Measurements from ENCODE around the gene PICK1.
"Not testable (repeated sequence)": the region's sequence is repeated elsewhere in the genome, so short reads cannot be mapped to it uniquely, and the experiment has no call there.

The PICK1 gene

DNA sequence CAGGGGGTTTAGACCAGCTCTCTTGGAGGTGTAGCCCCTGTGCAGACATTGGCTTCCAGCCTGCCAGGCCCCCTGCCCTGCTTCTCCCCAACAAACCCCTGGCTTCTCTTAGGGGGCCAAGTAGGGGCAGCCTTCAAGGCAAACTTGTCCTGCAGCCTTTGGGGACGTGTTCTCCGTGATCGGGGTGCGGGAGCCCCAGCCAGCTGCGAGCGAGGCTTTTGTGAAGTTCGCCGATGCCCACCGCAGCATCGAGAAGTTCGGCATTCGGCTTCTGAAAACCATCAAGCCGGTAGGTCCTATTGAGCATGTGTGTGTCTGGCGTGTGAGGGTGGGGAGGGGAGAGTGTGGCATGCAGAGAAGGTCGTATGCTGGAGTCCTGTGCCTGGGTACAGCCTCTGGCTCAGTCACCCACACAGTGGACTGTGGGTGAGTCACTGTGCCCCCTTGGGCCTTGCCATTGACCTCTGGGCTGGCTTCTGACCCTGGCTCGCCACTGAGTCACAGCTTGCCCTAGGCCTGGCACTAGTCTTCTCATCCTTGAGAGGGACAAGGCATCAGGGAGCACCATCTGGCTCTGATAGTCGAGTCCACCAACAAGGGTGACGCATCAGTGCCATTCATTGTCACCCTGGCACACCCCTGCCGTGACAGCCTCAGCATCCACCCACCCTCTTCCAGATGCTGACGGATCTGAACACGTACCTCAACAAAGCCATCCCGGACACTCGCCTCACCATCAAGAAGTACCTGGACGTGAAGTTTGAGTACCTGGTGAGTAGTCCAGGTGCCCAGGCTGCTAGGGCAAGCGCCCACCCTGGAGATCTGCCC lies 15.3 kb downstream of the PICK1 start:
- Mint-ChIP-seq H3K27ac (no peak overlapping the region), H3K36me3 (peaks cover 37 to 42% of the 10 kb centered on the region in 2 donors), H3K27me3 (no peaks in the 10 kb centered on the region), H3K4me1 (no peaks in the 10 kb centered on the region), H3K4me3 (no peak overlapping the region), H3K9me3 (no peaks in the 10 kb centered on the region)
- no peak for DNase-seq
- ATAC-seq (replicated peaks), result no peak

- Mint-ChIP-seq H3K27ac (no peak overlapping the region), H3K36me3 (peaks cover 32 to 35% of the 10 kb centered on the region in 2 donors), H3K4me1 (no peaks in the 10 kb centered on the region), H3K27me3 (no peaks in the 10 kb centered on the region), H3K4me3 (no peak overlapping the region), H3K9me3 (no peaks in the 10 kb centered on the region)
- DNase-seq (no peak), ATAC-seq (replicated peaks) (no peak)
Observed at GRCh38 chr22:38073150-38074130, 16.2 kb downstream of the PICK1 start.

DNA sequence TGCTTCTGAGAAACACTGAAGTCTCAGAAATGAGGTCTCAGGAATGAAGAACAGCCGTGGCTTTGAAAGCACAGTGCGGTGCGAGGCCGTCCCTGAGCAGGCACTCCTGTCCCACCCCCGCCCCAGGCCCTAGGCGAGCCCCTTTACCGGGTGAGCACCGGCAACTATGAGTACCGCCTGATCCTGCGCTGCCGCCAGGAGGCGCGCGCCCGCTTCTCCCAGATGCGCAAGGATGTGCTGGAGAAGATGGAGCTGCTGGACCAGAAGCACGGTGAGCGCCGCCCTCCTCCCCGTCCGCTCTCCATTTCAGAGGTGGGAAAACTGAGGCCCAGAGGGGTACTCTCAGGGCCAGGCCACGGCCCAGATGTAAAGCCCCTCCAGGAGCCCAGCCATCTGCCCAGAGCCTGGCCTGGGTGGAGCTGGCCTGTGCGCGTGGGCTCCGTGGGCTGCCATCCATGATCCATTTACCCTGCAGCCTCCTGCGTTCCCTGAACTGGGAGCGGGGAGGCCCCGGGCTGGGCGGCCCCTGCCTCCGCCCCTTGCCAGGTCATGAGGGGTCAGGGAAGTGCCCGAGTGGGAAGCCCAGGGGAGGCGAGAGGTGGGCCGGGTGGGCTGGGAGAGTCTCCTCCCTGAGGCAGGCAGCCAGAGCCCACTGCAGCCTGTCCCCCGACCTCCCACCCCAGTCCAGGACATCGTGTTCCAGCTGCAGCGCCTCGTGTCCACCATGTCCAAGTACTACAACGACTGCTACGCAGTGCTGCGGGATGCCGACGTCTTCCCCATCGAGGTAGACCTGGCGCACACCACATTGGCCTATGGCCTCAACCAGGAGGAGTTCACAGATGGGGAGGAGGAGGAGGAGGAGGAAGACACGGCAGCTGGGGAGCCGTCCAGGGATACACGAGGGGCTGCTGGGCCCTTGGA lies 17.2 kb downstream of the PICK1 start:
- peaks cover 33 to 35% of the 10 kb centered on the region in 2 donors for H3K36me3 Mint-ChIP-seq
- no peak overlapping the region for H3K4me3 Mint-ChIP-seq
- H3K4me1 Mint-ChIP-seq, result no peaks in the 10 kb centered on the region
- no peaks in the 10 kb centered on the region for H3K9me3 Mint-ChIP-seq
- H3K27ac Mint-ChIP-seq, result peak overlapping the region; percentile 42
- ATAC-seq (replicated peaks), result no peak
- H3K27me3 Mint-ChIP-seq, result peaks cover 0 to under 1% of the 10 kb centered on the region in 2 donors
- DNase-seq, result no peak

- DNase-seq (no peak), ATAC-seq (replicated peaks) (no peak)
- H3K27me3 Mint-ChIP-seq, result peaks cover 7 to 9% of the 10 kb centered on the region in 2 donors
- no peaks in the 10 kb centered on the region for H3K9me3 Mint-ChIP-seq
- no peaks in the 10 kb centered on the region for H3K4me1 Mint-ChIP-seq
- no peak overlapping the region for H3K27ac Mint-ChIP-seq
- H3K36me3 Mint-ChIP-seq, result peaks cover 32 to 38% of the 10 kb centered on the region in 2 donors
- no peak overlapping the region for H3K4me3 Mint-ChIP-seq
Observed at GRCh38 chr22:38075105-38075825, 18.1 kb downstream of the PICK1 start.

DNA sequence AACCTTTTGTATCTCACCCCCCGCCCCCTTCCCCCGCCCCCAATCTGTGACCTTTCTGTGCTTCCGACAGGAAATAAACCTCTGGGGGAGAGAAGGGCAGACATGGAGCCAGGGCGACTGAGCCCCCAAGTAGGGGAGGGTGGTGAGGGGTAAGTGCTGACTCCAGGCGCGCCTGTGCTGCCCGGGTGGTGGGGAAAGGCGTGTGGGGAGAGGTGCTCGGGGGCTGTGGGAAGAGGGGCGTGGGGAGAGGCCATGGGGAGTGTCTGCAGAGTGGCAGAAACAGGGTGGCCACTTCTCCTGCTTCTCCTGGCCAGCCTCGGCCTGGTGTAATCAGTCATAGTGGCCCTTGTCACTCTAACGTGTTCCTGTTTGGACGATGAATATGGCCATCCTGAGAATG lies 18.8 kb downstream of the PICK1 start:
- Mint-ChIP-seq H3K36me3 (peaks cover 28 to 33% of the 10 kb centered on the region in 2 donors), H3K9me3 (no peaks in the 10 kb centered on the region), H3K4me3 (no peak overlapping the region), H3K27me3 (peaks cover 10 to 16% of the 10 kb centered on the region in 2 donors), H3K4me1 (no peaks in the 10 kb centered on the region), H3K27ac (no peak overlapping the region)
- ATAC-seq (replicated peaks) (no peak), DNase-seq (no peak)

DNA sequence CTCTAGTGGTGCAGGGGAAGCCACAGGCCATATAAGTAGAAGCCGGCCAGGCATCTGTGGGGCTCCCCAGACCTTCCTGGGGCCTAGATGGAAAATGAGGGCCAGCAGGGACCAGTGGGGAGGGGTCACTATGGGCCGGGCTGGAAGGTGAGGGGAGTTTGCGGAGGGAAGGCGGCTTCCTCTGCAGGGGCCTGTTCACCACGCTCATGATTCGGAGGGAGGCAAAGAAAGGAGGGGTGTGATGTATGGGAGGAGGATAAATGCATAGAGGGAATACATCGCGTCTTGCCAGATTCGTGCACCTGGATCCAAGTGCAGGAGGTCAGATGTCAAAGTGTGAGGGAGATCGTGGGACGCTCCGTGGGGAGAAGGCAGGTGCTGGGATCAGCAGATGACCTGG lies 19.9 kb downstream of the PICK1 start:
- Mint-ChIP-seq H3K36me3 (peaks cover 25 to 31% of the 10 kb centered on the region in 2 donors), H3K9me3 (no peaks in the 10 kb centered on the region), H3K4me3 (no peak overlapping the region), H3K27ac (no peak overlapping the region), H3K4me1 (peaks cover under 1 to 6% of the 10 kb centered on the region in 2 donors), H3K27me3 (peaks cover 10 to 21% of the 10 kb centered on the region in 2 donors)
- no peak for DNase-seq
- no peak for ATAC-seq (replicated peaks)

GRCh38 chr22:38077595-38077994 lies 20.4 kb downstream of the PICK1 start:
- H3K4me3 Mint-ChIP-seq, result no peak overlapping the region
- ATAC-seq (replicated peaks) (no peak), DNase-seq (no peak)
- peaks cover 4 to 11% of the 10 kb centered on the region in 2 donors for H3K4me1 Mint-ChIP-seq
- peaks cover 20 to 26% of the 10 kb centered on the region in 2 donors for H3K36me3 Mint-ChIP-seq
- H3K27ac Mint-ChIP-seq, result no peak overlapping the region
- H3K27me3 Mint-ChIP-seq, result peaks cover 10 to 26% of the 10 kb centered on the region in 2 donors
- no peaks in the 10 kb centered on the region for H3K9me3 Mint-ChIP-seq

- peaks cover 4 to 14% of the 10 kb centered on the region in 2 donors for H3K4me1 Mint-ChIP-seq
- no peaks in the 10 kb centered on the region for H3K9me3 Mint-ChIP-seq
- ATAC-seq (replicated peaks) (no peak), DNase-seq (no peak)
- H3K27me3 Mint-ChIP-seq, result peaks cover 15 to 33% of the 10 kb centered on the region in 2 donors
- no peak overlapping the region for H3K27ac Mint-ChIP-seq
- H3K36me3 Mint-ChIP-seq, result peaks cover 14 to 20% of the 10 kb centered on the region in 2 donors
- no peak overlapping the region for H3K4me3 Mint-ChIP-seq
Observed at GRCh38 chr22:38078046-38078840, 21.0 kb downstream of the PICK1 start.

- peaks cover 4 to 14% of the 10 kb centered on the region in 2 donors for H3K4me1 Mint-ChIP-seq
- not testable (repeated sequence) for ATAC-seq (replicated peaks); H3K27ac Mint-ChIP-seq; DNase-seq; H3K4me3 Mint-ChIP-seq; H3K9me3 Mint-ChIP-seq
- peaks cover 8 to 13% of the 10 kb centered on the region in 2 donors for H3K36me3 Mint-ChIP-seq
- peaks cover 17 to 42% of the 10 kb centered on the region in 2 donors for H3K27me3 Mint-ChIP-seq
Observed at GRCh38 chr22:38079208-38079607, 22.0 kb downstream of the PICK1 start.

DNA sequence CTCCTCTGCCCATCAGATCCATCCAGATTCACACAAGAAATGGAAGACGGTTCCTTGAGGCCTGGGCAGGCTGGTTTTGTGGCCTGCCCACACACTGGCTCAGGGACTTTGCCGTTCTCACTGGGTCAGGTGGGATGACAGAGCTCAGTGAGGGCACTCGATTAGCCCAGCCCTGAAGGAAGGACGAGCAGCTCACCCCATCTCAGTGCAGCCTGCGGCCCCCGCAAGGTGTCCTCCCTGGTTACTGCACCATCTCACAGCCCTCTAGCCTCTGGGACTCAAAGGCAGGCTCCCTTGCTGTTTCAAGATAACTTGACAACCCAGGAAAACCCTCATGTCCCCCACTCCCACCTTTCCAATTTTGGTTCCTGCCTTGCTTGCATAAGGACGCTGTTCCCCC lies 22.6 kb downstream of the PICK1 start:
- H3K36me3 Mint-ChIP-seq, result peaks cover 8 to 11% of the 10 kb centered on the region in 2 donors
- H3K27me3 Mint-ChIP-seq, result peaks cover 17 to 46% of the 10 kb centered on the region in 2 donors
- DNase-seq, result no peak
- H3K27ac Mint-ChIP-seq, result no peak overlapping the region
- ATAC-seq (replicated peaks), result no peak
- H3K4me1 Mint-ChIP-seq, result peaks cover 4 to 14% of the 10 kb centered on the region in 2 donors
- no peaks in the 10 kb centered on the region for H3K9me3 Mint-ChIP-seq
- H3K4me3 Mint-ChIP-seq, result no peak overlapping the region

DNA sequence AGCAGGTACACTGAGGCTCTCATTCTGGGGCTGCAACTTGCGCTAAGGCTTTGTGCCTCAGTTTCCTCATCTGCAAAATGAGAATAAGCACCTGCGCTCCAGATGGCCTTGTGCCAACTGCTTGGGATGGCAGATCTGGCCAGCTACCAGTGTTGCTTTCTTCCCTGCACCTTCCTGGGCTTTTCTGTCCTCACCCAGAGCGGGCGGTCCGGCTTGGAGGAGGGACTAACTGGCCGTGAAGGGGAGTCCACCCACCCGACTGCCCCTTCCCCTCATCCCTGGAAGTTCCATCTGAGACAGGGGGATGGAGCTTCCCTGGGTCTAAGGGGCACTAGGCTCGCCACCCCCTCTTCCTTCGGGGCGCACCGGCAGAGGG lies 23.3 kb downstream of the PICK1 start:
- no peak for ATAC-seq (replicated peaks)
- Mint-ChIP-seq H3K27ac (peak overlapping the region; percentile 57), H3K27me3 (peaks cover 17 to 47% of the 10 kb centered on the region in 2 donors), H3K4me1 (peaks cover 4 to 14% of the 10 kb centered on the region in 2 donors), H3K4me3 (no peak overlapping the region), H3K9me3 (no peaks in the 10 kb centered on the region), H3K36me3 (peaks cover 8 to 9% of the 10 kb centered on the region in 2 donors)
- no peak for DNase-seq

DNA sequence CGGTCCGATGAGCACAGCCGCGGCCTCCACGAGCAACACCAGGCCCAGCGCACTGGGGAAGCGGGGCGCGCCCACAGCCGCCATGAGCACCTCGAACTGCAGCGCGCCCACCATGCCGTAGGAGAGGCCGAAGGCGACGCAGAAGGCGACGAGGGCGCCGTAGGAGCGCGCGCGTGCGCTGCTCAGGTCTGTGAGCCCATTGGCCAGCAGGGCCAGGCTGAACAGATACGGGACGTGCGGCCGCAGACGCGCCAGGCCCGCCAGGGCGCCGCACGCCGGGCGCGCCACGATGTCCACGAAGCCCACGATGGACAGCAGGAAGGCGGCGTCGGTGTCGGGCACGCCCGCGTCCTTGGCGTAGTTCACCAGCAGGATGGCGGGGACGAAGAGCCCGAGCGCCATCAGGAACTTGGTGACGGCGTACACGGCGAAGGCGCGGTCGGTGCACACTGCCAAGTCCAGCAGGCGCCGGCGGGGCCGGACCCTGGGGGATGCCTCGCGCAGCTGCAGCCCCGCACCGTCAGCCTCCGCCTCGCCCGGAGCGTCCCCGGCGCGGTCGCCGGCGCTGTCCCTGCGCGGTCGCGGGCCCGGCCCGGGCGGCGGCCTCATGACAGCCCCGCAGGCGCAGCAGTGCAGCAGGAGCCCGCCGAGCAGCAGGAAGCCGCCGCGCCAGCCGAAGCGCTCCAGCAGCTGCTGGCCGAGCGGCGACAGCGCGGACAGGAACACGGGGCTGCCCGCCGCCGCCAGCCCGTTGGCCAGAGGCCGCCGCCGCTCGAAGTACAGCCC lies 23.8 kb downstream of the PICK1 start:
- Mint-ChIP-seq H3K27me3 (peaks cover 17 to 48% of the 10 kb centered on the region in 2 donors), H3K27ac (no peak overlapping the region), H3K9me3 (no peaks in the 10 kb centered on the region), H3K4me3 (peak overlapping the region in 1 of 2 donors; percentile 63), H3K36me3 (peaks cover 7 to 9% of the 10 kb centered on the region in 2 donors), H3K4me1 (peaks cover 4 to 14% of the 10 kb centered on the region in 2 donors)
- peak; percentile 52 to 61 for ATAC-seq (replicated peaks)
- DNase-seq, result no peak

Data from stimulated activated naive B cell treated with anti-CD40 and anti-IgM and Interleukin-4, amounts not matched to agents 10 μg/mL and 1 μg/mL and 100 μg/mL, for 72 hours (primary cell).